ENCODE measurements around the gene BIRC5.
"Not testable (repeated sequence)": the region's sequence is repeated elsewhere in the genome, so short reads cannot be mapped to it uniquely, and the experiment has no call there.

BIRC5 gene

DNA sequence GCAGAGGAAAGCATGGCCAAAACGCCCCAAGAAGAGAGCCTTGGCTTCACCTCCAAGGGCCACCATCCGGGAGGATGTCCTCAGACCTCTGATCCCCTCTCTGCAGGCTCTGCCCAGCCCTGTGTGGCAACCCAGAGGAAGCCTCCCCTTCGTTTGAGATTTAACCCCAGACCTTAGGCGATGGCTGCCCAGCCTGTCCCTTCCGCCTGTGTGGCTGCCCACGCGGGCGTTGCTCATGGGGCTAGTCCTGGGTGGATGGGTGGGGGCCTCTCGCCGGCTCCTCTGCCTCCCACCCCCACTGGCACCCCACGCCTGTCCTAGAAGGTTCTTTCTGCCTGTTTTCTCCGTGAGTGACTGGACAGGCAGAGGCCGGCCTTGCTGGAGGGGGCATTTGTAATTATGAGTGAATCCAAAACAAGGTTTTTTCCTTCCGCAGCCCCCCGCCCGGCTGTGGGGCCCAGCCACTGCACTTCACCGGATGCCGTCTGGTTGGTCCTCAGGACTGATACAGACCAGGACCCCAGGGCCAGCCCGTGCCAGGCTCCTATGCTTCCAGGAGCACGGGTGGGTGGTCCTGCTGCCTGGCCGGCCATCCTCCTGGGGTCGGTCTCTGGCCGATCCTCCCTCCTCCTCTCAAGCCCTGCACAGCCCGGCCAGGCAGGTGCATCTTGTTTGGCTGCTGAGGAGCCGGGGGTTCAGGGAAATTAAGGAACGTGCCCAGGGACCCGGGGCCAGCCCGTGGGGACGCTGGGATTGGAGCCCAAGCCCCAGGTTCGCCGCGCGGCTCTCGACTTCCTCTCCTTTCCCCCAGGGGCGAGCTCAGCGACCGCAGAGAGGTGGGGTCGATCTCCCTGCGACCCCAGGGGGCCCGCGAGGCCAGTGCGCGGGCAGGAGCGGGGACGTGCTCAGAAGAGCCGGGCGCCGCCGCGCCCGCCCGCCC lies 17.2 kb downstream of the BIRC5 start, which contains the start of gene TMEM235:
TMEM235 (plus strand) TSS at position 636 of the 940 bp plus-strand sequence. CDS start 393 bp downstream, outside the sequence.
- no peak for DNase-seq (ENCODE audit: low read depth)
- no peak within 1 kb of the TSS for H3K4me3 ChIP-seq (ENCODE audit: low read length)
- no peak for TF ChIP-seq CTCF (conservative IDR thresholded peaks at IDR 0.05; ENCODE audit: low read length)

- no peak overlapping the region for H3K4me3 ChIP-seq (ENCODE audit: low read length)
- no peak for TF ChIP-seq CTCF (conservative IDR thresholded peaks at IDR 0.05; ENCODE audit: low read length)
- DNase-seq (ENCODE audit: low read depth): no peak
These were observed 18.2 kb downstream of the BIRC5 start for GRCh38 chr17:78231991-78232858.

GRCh38 chr17:78232859-78233173 lies 18.8 kb downstream of the BIRC5 start:
- DNase-seq (ENCODE audit: low read depth): no peak
- TF ChIP-seq CTCF (conservative IDR thresholded peaks at IDR 0.05; ENCODE audit: low read length): no peak
- H3K4me3 ChIP-seq (ENCODE audit: low read length): no peak overlapping the region

GRCh38 chr17:78233678-78234077 lies 19.6 kb downstream of the BIRC5 start:
- DNase-seq (ENCODE audit: low read depth): no peak
- no peak overlapping the region for H3K4me3 ChIP-seq (ENCODE audit: low read length)
- TF ChIP-seq CTCF (conservative IDR thresholded peaks at IDR 0.05; ENCODE audit: low read length): no peak

- no peak for DNase-seq (ENCODE audit: low read depth)
- no peak overlapping the region for H3K4me3 ChIP-seq (ENCODE audit: low read length)
- TF ChIP-seq CTCF (conservative IDR thresholded peaks at IDR 0.05; ENCODE audit: low read length): no peak
These were observed 20.3 kb downstream of the BIRC5 start for GRCh38 chr17:78234261-78234865.

DNA sequence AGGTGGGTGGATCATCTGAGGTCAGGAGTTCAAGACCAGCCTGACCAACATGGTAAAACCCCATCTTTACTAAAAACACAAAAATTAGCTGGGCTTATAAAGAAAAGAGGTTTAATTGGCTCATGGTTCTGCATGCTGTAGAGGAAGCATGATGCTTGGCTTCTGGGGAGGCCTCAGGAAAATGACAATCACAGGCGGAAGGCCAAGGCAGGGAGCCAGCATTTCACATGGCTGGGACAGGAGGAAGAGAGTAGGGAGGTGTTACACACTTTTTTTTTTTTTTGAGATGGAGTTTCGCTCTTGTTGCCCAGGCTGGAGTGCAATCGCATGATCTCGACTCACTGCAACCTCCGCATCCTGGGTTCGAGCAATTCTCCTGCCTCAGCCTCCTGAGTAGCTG lies 21.0 kb downstream of the BIRC5 start:
- DNase-seq (ENCODE audit: low read depth); H3K4me3 ChIP-seq (ENCODE audit: low read length): not testable (repeated sequence)

- no peak overlapping the region for H3K4me3 ChIP-seq (ENCODE audit: low read length)
- no peak for DNase-seq (ENCODE audit: low read depth)
- TF ChIP-seq CTCF (conservative IDR thresholded peaks at IDR 0.05; ENCODE audit: low read length): no peak
These were observed 21.8 kb downstream of the BIRC5 start for GRCh38 chr17:78235885-78236284.
